EH (cell line): ENCODE data around the gene LUC7L.

Experiments
- DNase-seq: peaks from one replicate; pipeline ENCODE4 v3.0.0-alpha.2; 2015; ENCODE audit warnings: low read depth

The LUC7L gene

GRCh38 chr16:140175-140857, 88.9 kb downstream of the LUC7L start:
- DNase-seq: no peak
